Activated T-cell treated with anti-CD3 and anti-CD28 coated beads for 1 hour (primary cell): ENCODE measurements around the gene TMPRSS11E.
"Not testable (repeated sequence)": the region's sequence is repeated elsewhere in the genome, so short reads cannot be mapped to it uniquely, and the experiment has no call there.

Experiments used
- DNase-seq: peaks from one replicate; pipeline ENCODE4 v3.0.0-alpha.2; 2020; ENCODE audit warnings: low read depth

Gene TMPRSS11E

DNA sequence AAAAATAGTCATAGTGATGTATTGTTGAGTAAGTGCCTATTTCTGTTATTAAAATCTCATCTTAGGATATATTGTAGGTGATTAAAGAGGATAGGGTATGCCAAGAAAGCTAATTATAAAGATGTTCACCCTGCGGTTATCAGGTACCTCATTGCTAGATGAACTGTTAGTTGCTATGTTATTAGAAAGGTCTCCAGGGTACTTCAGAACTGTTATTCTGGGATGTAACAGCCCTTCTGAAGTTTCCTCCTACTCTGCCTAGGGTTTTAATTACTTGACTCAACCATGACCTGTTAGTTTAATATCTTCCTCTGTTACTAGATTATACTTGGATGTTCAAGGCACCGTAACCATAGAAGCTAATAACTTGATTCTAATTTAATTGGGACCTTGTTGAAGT is 15.4 kb downstream of the TMPRSS11E start:
- DNase-seq = no peak

DNA sequence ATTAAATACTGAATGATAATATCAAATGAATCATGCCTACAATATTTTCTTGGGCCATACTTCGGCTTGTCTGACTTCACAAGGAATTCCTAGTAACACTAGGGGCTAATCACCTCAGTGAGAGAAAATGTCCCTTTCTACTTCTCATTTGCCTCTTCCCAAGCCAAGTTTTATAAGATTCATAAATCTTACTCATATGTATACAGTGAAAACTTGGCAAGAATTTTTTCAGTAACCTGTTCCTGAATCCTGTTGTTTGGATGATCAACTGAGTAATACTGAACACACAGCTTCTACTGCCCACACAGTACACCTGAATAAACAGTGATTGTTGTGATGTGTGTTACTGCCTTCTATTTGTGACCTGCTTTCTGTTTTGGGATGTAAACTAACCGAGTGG is 16.5 kb downstream of the TMPRSS11E start:
- DNase-seq = no peak

DNA sequence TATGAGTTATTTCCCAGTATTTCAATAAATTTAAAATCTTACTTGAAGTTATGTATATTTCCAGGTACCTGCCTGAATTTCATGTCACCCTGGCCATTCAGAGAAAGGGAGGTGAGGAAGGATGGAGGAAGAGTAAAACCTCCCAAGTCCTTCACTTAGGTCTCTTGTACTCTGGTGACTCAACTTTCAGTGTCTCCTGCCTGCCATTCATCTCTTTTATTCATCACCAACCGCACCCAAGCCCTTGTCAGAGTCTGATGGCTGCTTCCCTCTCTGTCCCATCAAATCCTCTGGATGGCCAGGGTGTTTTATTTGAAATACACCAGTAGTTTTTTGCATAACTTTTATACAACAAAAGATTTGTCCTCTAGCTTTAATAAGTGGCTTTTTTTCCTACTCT is 17.8 kb downstream of the TMPRSS11E start:
- no peak for DNase-seq

DNA sequence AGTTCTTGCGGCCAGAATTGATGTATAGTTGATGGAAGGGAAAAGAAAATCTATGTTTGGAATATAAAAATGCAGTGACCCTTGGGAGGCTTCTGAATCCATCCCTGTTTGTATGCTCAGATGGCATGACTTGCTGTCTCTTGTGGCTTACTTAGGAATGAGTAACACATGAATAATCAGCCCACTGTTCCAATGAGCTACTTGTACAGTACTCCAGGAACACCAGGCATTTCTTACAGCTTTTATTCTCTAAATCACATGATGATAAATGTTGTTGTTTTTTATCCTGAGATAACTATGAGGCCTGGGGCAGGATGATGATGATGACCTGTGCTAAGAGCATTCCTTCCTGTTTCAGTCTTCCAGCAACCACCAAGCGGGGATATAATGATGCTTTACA is 18.9 kb downstream of the TMPRSS11E start:
- no peak for DNase-seq

DNA sequence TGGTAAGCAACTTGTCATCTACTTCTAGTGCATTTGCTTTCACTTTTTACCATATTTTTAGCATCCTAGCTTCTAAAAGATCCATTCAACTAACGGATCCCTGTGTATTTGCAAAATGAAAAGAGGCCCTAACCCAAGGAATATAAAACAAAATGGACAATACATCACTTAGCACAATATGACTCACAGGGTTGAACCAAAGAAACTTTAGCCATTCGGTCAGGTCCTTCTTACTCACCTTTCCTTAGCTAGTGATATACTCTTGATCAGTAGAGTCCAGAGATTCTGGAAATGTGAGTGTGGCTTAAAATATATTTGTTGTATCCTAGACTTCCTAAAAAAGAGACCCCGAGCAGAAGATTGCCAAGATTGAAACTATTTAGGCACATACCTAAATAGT is 19.5 kb downstream of the TMPRSS11E start:
- DNase-seq = no peak

DNA sequence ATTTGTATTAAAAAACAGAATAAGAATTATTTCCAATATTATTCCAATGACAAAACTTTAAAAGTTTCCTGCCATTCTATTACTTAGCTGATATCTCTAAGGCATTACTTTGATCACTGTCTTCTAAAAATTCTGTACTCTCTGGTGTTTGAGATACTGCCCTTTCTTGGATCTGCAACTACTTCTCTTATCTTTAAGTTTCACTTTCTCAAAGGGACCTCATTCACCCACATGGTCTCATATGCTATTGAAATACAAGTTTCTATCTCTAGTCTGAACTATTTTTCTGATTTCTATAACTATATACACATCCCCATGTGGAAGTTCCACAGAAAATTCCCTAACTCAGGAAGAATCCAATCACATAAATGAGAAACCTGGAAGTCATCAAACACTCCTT is 22.2 kb downstream of the TMPRSS11E start:
- no peak for DNase-seq

DNA sequence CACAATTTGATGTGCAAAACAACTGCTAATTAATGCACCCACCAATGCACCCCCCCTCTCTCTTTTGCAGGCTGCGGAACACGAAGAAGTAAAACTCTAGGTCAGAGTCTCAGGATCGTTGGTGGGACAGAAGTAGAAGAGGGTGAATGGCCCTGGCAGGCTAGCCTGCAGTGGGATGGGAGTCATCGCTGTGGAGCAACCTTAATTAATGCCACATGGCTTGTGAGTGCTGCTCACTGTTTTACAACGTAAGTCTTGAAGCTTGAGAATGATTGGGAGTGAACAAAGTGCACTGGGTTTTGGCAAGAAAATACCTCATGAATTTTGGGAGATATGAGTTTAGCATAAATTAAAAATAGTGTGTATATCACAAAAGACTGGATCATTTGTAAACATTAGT is 28.9 kb downstream of the TMPRSS11E start:
- DNase-seq = no peak

DNA sequence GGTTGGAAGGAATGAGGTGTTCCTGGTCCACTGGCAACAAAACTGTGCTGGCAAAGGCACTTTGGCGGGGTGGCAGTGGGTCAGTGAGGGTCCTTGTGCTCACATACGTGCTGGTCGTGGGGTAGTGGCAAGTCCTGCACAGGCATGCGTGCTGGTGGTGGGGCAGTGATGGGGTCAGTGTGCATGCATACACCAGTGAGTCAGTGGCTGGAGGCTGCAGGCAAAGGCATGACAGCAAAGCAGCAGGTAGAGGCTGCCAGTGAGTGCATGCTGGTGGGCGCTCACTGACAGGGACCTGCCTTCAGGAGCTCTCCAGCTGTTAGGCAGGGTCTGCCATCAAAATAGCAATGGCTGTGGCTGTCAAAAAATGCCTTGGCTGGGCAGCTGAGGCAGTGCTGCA is 42.1 kb downstream of the TMPRSS11E start:
- DNase-seq = no peak

DNA sequence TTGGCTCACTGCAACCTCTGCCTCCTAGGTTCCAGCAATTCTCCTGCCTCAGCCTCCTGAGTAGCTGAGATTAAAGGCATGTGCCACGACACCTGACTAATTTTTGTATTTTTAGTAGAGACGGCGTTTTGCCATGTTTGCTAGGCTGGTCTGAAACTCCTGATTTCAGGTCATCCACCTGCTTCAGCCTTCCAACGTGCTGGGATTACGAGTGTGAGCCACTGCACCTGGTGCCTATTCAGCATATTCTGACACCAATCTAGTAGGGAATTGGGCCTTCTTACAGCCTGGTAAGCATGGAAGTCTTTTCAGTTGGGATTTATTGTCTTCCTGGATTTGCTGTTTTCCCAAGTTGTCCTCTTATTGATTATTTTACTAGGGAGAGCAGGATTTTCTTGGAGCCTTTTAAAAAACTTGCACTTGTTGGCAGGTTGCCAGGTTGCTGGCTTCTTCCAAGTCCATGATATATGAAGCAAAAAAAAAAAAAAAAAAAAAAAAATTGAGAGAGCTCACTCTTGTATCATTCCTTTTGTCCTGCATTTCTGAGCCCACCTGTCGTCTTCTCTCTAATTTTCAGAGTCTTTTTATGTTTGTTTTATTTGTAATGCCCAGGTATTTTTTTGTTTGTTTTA is 43.7 kb downstream of the TMPRSS11E start:
- DNase-seq = no peak

DNA sequence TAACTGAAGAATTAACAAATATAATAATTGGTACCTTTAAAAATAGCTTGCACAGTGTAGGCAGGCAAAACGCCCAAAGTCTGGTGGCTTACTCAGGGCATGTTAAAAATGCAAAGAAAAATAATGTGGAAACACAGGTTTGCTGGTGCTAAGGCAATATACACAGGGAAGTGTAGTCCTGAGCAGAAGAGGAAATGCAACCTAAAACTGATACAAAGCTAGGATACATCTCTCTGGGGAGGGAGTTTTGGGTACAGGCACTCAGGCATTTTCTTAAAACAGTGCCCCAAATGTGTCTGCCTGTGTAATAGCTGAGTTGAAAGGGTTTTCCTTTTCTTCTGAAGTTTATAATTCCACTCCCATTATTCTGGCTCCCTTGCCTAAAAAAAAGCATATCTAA is 47.4 kb downstream of the TMPRSS11E start:
- DNase-seq = no peak

DNA sequence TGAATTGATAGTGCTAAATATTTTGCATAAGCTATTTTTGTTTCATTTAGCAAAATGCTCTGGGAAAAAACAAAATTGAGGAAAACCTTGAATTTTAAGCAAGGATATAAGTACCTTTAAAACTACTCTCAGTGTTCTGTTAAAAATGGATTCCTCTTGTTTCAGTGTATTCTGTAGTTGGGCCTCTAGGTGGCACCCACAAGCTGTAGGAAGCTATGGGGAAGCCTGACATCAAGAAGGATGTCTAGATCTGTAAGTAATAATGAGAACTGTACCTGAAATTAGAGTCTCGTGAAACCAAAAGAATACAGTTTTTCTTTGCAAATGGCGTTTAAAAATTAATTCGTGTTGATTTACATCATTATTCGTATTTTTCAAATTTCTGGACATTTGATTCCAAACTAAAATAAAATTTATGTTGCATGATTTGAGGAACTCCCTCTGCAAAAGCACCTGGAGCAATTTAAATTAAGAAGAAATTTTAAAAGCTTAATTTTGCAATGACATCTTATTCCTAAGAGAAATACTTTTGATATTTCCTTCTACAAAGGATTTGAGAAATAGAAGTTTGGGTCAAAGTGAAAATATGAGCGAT is 51.2 kb downstream of the TMPRSS11E start:
- peak; percentile 36 for DNase-seq

DNA sequence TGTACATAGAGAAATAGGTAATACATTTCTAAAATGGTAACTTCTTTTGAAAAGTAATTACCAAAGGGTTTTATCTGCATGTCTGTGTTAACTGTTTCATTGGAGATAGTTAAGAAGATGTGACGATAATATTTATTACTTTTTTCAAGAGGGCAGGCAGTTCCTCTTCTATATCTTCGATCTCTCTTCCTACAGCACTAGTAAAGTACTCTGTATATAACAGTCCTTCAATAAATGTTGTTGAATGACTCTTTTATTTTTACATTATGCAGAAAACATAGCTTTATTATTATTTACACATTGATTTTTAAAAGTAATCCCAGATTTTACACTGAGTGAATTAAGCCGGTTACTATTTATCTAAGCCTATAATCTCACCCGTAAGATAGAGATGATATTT is 51.8 kb downstream of the TMPRSS11E start:
- no peak for DNase-seq

DNA sequence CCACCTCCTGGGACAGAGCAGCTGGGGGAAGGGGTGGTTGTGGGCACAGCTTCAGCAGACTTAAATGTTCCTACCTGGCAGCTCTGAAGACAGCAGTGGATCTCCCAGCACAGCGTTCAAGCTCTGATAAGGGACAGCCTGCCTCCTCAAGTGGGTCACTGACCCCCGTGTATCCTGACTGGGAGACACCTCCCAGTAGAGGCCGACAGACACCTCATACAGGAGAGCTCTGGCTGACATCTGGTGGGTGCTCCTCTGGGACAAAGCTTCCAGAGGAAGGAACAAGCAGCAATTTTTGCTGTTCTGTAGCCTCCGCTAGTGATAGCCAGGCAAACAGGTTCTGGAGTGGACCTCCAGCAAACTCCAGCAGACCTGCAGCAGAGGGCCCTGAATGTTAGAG is 56.2 kb downstream of the TMPRSS11E start:
- not testable (repeated sequence) for DNase-seq

DNA sequence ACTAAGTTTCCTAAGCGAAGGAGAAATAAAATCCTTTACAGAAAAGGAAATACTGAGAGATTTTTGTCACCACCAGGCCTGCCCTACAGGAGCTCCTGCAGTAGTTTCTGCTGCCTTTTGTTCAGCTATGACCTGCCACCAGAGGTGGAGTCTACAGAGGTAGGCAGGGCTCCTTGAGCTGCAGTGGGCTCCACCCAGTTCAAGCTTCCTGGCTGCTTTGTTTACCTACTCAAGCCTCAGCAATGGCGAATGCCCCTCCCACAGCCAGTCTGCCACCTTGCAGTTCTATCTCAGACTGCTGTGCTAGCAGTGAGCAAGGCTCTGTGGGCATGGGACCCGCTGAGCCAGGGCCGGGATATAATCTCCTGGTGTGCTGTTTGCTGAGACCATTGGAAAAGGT is 57.6 kb downstream of the TMPRSS11E start:
- DNase-seq = not testable (repeated sequence)

DNA sequence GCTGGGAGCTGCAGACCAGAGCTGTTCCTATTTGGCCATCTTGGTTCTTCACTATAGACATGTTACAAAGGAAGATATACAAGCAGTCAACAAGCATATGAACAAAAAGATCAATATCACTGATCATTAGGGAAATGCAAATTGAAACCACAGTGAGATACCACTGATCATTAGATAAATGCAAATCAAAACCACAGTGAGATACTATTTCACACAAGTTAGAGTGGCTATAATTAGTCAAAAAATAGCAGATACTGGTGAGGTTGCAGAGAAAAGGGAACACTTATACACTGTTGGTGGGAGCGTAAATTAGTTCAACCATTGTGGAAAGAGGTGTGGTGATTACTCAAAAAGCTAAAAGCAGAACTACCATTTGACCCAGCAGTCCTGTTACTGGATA is 58.2 kb downstream of the TMPRSS11E start:
- not testable (repeated sequence) for DNase-seq

DNA sequence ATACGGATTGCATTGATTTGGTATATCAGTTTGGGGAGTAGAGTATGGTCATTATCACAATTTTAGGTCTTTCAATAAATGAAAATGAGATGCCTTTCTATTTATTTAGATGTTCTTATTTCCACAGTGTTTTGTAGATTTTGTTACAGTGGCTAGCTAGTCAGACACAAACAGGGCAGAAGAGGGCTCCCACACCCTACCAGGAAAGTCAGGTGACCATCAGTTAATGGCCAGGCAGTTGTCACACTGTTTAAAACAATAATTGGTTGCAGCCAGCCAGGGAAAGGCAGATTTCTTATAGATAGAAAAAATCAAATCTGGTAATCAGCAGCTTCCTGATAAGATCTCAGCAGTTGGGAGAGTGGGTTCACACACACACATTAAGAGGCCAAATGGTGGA is 71.6 kb downstream of the TMPRSS11E start:
- DNase-seq = no peak

DNA sequence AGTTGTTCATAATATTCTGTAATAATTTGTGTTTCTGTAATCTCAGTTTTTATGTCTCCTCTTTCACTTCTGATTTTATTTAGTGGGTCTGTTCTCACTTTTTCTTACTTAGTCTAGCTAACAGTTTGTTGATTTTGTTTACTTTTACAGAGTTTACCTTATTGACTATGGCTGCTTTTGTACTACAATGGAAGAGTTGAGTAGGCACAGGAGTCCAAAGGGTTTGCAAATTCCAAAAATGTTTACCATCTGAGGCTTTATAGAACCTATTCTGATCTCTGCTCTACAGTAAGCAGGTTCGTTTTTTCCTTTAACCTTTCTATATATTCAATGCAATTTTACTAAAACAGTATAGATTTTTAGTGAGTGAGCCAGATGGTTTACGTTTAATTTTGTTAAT is 73.7 kb downstream of the TMPRSS11E start:
- DNase-seq = no peak

DNA sequence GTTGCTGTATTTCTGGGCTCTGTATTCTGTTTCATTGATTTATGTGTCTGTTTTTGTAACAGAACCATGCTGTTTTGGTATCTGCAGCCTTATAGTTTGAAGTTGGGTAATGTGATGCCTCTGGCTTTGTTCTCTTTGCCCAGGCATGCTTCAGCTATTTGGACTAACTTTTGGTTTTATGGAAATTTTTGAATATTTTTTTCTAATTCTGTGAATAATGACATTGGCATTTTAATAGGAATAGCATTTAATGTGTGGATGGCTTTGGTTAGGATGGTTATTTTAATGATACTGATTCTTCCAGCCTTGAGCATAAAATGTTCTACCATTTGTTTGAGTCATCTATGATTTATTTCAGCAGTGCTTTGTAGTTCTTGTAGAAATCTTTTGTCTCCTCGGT is 75.0 kb downstream of the TMPRSS11E start:
- DNase-seq = not testable (repeated sequence)

DNA sequence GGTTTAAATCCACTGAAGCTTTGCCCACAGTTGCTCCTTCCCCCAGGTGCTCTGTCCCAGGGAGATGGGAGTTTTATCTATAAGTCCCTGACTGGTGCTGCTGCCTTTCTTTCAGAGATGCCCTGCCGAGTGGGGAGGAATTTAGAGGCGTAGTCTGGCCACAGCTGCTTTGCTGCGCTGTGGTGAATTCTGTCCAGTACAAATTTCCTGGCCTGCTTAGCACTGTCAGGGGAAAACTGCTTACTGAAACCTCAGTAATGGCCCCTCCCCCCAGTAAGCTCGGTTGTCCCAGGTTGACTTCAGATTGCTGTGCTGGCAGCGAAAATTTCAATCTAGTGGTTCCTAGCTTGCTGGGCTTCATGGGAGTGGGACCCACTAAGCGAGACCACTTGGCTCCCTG is 88.7 kb downstream of the TMPRSS11E start:
- no peak for DNase-seq

DNA sequence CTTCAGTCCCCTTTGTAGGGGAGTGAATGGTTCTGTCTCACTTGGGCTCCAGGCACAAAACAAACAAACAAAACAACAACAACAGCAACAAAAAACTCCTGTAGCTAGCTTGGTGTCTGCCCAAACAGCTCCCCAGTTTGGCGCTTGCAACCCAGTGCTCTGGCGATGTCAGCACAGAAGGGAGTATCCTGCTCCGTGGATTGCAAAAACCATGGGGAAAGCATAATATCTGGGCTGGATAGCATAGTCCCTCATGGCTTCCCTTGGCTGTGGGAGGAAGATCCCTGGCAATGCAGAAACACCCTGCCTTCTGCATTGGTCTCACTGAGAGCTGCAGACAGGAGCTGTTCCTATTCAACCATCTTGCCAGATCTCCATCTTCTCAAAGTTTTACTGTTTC is 89.1 kb downstream of the TMPRSS11E start:
- DNase-seq = no peak

DNA sequence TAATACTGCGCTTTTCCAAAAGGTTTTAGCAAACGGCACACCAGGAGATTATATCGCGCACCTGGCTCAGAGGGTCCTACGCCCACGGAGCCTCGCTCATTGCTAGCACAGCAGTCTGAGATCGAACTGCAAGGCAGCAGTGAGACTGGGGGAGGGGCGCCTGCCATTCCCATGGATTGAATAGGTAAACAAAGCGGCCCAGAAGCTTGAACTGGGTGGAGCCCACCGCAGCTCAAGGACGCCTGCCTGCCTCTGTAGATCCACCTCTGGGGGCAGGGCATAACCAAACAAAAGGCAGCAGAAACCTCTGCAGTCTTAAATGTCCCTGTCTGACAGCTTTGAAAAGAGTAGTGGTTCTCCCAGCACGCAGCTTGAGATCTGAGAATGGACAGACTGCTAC is 95.5 kb downstream of the TMPRSS11E start:
- DNase-seq = not testable (repeated sequence)
